Activated CD4-positive, alpha-beta T cell treated with anti-CD3 and anti-CD28 coated beads, Interleukin-2, amount 50 U/mL, for 4 hours (primary cell): ENCODE measurements around the gene CDC45.

Experiments used
- DNase-seq, 2 experiments: peaks; one replicate each; pipeline ENCODE4 v3.0.0-alpha.2; 2020

The CDC45 gene

DNA sequence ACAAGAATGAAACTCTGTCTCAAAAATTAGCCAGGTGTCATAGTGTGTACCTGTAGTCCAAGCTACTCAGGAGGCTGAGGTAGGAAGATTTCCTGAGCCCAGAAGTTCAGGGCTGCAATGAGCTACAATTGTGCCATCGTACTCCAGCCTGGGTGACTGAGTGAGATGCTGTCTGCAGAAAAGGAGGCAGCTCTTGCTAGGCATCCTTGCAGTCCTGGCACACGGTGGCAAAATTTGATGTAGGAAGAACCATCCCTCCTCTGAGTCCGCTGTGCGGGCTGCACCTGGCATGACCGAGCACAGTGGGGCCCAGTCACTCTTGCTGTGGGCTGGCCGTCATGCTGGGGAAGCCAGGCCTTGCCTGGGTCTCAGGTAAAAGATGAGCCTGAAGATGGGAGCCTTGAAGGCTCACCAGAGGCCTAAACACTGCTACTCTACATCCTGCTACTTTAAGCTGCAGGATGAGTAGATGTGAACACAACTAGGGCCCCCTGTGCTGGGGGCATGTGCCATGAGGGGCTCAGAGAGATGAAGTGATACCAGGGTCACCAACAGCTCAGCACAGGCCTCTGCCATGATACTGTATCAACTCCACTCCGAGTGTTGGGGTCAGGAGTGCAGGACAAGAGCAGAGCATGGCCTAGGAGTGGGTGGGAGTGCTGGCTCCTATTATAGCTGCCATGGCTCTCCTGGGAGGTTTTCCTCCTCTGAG lies 18.6 kb downstream of the CDC45 start:
- no peak for DNase-seq

DNA sequence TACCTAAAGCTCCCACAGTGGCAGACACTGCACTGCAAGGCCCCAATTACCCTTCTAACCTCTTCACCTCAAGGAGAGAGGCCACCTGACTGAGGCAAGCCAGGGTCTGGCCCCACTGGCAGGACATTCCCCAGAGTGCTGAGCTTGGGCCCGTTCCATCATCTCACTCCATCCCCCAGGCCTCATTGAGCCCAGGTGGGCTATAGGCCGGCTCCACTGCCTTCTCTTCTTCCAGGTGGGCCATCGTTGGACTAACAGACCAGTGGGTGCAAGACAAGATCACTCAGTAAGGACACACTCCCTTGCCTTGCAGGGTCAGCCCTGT lies 19.1 kb downstream of the CDC45 start:
- DNase-seq: no peak

- no peak for DNase-seq
Measured at GRCh38 chr22:19499236-19499879, 19.6 kb downstream of the CDC45 start.

- DNase-seq: no peak
Measured at GRCh38 chr22:19499880-19500242, 20.1 kb downstream of the CDC45 start.

DNA sequence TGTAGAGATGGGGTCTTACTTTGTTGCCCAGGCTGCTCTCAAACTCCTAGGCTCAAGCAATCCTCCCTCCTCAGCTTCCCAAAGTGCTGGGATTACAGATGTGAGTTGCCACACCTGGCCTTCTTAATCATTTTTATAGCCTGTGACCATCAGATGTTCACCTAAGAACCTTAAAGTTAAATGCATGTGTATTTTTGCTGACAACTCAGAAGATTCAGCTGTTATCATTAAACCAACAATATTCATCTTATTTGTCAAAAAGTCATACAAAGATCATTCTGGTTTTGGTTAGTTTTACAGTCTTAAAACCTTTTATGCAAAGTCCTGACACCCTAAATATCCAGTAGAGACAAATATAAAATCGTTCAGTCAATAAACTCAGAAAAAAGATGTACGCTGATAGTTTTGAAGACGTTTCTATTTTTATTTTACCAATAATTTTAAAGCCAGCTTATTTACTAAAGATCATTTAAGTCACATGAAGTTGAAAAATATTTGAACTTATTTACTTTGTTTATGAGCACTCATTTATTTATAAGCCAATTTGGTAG lies 22.3 kb downstream of the CDC45 start:
- no peak for DNase-seq

DNA sequence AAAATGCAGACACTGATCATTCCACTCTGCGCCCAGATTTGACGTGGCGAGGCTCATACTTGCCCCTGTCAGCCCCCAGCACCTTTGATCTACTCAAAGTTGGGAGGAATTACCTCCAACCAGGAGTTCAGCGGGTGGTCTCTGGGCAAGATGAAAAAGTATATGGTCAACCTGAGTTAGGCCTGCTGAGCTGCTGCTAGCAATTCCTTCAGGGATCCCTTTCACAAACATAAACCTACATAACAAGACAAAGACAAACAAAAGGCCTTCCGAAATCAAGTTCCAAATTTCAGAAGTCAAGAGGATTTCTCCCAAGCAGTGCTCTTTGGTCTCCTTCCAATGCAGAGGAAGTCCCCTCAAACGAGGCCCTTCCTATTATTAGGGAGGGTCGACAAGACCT lies 23.6 kb downstream of the CDC45 start:
- DNase-seq: no peak

DNA sequence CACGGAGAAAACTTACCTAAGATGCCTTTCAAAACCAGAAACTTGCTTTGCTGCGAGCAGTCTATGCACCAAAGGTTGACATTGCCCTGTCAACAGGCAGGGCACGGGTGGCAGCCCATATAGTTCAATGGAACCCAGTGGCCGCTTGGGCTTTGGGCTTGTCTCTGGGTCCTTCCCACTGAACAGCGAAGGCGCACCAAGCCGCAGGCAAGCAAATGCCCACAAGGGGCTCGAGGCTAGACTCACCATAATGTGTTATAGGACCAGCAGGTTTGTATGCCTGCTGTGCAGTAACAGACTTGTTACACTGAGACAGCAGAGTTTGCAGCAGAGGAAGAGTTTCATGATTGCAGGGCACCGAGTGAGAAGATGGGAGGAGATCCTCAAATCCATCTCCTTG lies 24.1 kb downstream of the CDC45 start:
- DNase-seq: no peak

DNA sequence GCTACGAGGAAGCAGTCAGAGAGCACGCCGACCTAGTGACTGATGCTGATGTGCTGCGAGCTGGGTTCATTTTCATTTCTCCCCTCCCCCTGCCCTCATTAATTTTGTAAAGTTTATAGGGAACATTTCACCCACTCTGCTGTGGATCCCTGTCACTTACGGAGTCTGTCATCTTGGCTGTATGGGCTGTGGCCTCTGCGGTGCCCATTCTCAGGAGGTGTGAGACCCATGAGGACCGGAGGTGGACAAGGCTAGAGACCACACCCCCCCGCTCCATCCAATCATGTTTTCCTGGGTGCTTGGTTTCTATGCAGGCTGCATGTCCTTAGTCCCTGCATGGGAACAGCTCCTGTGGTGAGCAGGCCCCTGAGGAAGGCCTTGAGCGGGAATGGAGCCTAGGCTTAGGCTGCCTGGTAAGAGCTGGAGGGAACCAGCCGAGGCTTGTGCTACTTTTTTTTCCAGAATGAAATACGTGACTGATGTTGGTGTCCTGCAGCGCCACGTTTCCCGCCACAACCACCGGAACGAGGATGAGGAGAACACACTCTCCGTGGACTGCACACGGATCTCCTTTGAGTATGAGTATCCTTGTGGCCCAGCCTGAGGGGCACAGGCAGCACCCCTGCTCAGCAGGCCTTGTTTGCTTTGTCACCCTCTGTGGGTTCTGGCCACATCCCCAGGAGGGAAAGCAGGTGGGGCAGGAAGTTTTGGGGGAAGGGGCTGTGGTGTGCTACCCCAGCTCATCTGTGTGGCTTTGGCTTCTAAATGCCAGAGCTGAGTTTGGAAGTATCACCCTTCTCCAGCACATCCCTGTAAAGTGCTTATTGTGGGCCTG lies 25.4 kb downstream of the CDC45 start:
- DNase-seq: no peak

DNA sequence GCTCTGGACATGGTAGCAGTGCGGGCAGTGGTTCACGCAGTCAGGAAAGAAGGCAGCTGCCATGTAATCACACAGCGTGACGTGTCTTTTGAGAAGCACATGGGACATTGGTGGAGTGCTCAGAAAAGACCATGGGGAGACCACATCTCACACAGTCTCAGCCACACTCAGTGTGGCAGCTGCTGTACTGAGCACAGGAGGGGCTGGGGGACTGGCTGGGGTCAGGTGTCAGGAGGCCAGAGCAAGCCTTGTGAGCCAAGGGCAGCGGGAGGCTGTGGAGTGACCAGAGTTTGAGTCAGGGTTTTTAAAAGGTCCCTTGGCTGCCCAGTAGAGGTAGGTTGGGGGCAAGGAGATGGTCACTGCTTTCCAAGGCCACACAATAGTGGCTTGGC lies 26.0 kb downstream of the CDC45 start:
- no peak for DNase-seq

DNA sequence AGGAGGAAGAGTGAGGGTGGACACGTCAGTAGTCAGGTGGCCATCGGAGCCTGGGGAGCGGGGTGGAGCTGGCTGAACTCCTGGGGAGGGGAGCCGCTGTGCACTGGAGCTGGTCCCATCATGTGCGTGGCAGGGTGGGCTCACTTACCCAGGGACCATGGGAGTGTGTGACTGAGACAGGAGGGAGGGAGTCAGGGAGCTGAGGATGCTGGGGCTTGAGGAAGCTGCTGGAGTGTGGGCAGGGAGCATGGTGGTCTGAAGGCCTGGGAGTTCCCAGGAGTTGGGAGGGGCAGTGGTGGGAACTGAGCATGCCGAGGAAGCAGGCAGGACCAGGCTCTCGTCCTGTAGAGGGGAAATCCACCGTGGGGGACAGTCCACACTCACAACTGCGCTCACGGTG lies 26.5 kb downstream of the CDC45 start:
- DNase-seq: no peak

DNA sequence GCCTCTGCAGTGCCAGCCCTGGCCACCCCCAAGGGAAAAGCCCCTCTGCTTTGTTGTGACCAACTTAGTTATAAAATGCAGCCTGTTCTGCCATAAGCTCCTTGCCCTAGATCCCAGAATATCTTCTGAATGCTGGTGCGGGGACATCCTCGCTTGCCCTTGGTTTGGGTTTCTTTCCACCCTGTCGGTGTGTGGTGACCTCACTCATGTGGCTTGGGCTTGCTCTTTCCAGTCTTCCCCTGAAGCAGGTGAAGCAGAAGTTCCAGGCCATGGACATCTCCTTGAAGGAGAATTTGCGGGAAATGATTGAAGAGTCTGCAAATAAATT lies 27.8 kb downstream of the CDC45 start:
- no peak for DNase-seq

DNA sequence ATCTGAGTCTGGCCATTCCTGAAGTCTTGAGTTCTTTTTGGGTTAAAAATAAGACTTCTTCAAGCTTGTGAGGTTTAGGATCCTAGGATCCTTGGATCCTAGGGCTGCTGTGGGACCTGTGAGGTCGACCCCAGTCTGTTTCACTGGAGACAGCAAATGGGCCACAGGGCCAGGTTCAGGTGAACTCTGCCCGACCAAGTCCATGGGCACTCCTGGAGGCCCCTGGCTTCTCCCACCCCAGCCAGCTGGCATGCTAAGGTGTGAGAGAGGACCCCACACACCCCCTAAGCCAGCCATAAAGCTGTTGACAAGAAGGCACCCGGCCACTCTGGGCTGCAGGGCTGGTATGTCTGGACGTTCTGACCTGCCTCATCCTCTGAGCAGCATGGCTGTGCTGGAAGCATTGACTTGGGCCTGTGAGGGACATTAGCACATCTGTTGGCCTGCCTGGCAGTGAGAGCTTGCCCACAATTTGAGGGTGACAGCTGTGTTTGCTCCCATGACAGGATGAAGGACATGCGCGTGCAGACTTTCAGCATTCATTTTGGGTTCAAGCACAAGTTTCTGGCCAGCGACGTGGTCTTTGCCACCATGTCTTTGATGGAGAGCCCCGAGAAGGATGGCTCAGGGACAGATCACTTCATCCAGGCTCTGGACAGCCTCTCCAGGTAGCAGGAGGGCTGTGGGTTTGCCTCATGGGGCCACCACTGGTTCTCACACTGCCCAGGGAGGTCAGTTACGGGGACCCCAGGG lies 28.5 kb downstream of the CDC45 start:
- no peak for DNase-seq

GRCh38 chr22:19509191-19509590 lies 29.5 kb downstream of the CDC45 start:
- no peak for DNase-seq

DNA sequence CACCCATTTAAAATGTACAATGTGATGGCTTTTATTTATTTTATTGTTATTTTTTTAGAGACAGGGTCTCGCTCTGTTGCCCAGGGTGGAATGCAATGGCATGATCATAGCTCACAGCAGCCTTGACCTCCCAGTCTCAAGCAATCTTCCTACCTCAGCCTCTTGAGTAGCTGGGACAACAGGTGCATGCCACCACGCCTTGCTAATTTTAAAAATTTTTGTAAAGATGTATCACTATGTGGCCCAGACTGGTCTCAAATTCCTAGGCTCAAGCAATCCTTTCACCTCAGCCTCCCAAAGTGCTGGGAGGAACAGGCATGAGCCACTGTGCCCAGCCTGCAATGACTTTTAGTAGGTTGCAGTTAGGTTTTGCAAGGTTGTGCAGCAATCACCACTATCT lies 30.2 kb downstream of the CDC45 start:
- no peak for DNase-seq

DNA sequence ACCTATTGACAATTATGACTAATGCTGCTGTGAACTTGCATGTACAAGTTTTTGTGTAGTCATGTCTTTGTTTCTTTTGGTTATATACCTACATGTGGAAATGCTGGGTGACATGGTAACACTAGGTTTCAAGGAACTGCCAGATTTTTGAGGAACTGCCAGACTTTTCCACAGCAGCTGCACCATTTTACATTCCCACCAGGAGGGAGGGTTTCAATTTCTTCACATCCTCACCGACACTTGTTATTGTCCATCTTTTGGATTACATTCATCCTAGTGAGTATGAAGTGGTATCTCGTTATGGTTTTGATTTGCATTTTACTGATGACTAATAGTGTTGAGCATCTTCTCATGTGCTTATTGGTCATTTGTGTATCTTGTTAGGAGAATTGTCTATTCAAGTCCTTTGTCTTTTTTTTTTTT lies 31.2 kb downstream of the CDC45 start:
- no peak for DNase-seq

- DNase-seq: no peak
Measured at GRCh38 chr22:19513823-19514222, 34.1 kb downstream of the CDC45 start.

- DNase-seq: no peak
Measured at GRCh38 chr22:19514831-19515565, 35.3 kb downstream of the CDC45 start.

DNA sequence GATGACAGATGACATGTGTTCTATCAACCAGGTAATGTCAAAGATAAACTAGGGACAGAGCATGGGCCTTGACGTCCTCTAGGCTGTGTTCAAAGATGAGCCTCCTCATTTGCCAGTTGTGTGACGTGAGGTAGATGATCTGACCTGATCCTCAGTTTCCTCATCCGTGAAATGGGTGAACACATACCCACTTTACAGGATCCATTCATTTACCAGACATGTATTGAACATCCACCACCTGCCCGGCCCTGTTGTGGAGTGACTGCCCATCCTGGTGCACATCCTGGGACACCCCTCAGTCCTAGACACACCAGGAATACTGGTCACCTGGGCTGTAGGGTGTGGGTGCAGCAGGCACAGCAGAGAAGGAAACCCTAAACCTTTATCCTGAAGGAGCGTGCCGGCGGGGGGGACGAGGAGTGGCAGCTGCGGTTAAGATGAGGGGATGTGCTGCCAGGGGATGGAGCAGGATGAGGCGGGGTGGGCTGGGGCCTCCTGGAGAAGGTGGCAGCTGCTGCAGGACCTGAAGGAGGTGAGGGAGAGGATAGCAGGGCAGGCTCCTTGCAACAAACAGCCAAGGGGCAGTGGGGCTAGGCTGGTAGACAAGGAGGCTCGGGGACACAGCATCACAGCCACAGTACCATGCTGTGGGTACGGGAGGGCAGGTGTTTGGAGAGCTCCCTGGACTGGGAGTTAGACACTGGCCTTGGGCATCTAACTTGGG lies 36.1 kb downstream of the CDC45 start:
- DNase-seq: no peak

DNA sequence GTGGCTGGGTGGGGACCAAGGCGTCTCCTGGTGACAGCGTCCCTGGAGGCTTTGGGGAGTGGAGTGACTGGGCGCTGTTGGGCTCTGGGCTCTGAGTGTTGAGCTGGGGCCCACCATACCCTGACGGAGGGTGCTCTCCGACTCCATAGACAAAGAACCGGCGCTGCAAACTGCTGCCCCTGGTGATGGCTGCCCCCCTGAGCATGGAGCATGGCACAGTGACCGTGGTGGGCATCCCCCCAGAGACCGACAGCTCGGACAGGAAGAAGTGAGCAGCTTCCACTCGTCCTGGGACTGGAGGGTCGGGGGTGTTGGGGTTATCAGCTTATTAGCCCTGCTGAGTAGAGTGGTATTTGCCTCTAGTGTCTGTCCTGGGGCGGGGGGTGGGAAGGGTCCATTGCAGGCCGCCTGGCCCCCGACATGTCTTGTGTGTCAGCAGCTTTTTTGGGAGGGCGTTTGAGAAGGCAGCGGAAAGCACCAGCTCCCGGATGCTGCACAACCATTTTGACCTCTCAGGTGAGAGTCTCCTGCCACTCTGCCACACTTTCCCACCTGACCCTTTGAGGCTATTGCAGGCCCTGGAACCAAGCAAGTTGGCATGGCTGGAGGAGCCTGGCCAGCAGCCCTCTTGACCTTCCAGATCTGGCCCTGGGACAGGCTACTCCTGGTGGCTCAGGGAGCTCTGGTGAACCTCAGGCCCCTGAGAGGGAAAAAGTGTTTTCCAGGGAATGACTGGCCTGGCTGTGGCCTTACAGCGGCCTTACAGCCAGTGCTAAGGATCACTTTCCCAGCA lies 36.9 kb downstream of the CDC45 start:
- no peak for DNase-seq

DNA sequence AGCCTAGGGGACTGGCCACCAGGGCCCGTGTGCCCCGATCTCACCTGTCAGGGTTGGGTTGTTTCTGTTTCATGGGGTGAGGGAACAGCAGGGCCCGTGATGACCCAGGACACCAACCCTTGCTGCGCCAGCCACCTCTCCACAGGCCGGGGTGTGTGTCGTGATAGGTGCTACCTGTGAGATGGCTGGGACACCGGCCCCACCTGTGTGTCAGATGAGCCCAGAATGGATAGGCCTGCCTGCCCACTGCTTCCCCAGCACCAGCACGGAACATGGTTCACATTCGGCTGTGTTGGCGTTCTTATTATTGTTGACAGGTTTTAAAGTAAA lies 37.4 kb downstream of the CDC45 start:
- DNase-seq: no peak

DNA sequence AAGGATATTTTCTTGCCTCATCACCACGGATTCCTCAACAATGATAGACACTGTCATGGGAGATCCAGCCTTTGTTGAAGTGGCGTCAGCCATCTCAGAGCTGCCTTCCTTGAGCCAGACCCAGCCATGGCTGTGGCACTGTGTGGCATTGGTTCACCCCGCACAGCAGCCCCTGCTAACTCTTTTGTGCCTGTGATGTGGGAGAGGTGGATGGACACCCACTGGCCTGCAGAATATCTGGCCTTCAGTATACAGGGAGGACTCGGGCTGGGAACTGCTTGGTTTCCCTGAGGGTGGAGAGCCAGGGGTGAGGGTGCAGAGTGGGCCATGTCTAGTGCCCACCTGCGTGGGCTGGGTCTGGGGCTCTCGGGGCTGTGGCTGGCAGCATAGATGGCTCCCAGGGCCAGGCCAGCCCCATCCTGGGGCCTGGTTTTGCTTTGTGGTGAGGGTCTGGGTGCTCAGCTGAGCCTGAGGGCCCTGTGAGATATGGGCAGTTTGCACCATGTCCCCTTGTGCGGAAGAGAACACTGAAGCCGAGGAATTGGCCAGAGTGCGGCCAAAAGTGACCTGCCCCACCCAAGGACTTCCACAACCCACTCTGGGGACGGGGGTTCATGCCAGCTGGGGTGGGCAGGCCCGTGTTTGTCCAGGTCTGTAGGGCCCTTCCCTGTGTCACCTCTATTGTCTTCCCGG lies 38.3 kb downstream of the CDC45 start:
- DNase-seq: no peak
